ENCODE measurements around the gene ITPKB. TPM values are rescaled to one million over a fixed set of nuclear protein-coding genes. Genes with fewer than 3 reads are reported as not detected.

Gene ITPKB
- total and polyA plus RNA-seq, 2 of the 13 experiments (the other 11 are each of a cell fraction or from before 2014, with no cell fraction given) = not detected

DNA sequence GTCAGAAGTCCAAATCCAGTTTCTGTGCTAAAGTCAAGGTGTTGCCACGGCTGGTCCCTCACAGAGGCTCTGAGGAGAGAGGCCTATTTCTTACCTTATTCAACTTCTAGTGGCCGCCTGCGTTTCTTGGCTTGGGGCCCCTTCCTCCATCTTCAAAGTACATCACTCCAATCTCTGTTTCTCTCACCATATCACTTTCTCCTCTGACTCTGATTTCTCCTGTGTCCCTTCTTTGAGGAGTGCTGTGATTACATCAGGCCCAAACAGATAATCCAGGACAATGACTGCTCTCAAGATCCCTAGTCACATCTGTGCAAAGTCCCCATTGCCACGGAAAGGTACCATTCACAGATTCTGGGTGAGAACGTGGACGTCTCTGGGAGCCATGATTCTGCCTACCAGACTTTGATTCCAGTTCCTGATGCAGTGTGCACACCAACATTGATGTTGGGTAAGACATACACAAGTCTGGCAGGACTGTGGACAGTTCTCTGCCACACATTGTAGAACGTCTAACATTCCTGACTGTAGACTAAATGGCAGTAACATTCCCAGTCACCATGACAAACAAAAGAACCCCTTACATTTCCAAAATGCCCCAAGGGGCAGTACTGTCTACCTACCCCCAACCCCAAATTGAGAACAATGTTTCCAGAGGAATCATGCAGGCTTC lies 43.0 kb upstream of the ITPKB start (continued):
- TF ChIP-seq, protein P1, sequence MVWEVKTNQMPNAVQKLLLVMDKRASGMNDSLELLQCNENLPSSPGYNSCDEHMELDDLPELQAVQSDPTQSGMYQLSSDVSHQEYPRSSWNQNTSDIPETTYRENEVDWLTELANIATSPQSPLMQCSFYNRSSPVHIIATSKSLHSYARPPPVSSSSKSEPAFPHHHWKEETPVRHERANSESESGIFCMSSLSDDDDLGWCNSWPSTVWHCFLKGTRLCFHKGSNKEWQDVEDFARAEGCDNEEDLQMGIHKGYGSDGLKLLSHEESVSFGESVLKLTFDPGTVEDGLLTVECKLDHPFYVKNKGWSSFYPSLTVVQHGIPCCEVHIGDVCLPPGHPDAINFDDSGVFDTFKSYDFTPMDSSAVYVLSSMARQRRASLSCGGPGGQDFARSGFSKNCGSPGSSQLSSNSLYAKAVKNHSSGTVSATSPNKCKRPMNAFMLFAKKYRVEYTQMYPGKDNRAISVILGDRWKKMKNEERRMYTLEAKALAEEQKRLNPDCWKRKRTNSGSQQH (CRISPR knock-in tag; IDR thresholded peaks at IDR 0.05; ENCODE audit: low read depth) = no peak

DNA sequence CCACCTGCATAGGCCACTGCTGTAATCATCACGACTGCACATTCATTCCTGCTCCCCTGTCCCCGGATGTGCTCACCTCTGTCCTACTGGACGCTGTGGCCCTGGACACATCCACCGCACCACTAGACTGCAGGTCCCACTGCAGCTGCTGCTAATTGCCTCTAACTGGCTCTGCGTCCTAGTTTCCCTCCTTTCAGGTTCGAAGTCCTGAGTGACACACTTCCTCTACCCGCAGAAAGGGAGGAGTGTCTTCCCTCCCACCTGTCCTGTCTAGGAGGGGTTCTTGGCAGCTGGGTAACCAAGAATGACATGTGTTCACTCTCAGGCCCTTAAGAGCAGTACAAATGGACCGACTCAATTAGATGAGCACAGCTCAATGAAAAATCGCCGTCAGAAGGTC lies 40.5 kb upstream of the ITPKB start:
- Histone ChIP-seq H3K27me3 (ENCODE audit: control insufficient read depth in 1 of 2, insufficient read depth in 2 of 2, low read length in 2 of 2) (peaks cover 2 to 32% of the 10 kb centered on the region in 2 experiments; a peak in 4 of 5 replicates), H3K27ac (ENCODE audit: extremely low read length, insufficient read depth, low read length) (no peak overlapping the region), H3K4me2 (ENCODE audit: low read depth, low read length) (no peak overlapping the region), H3K36me3 (replicated peaks in 1 of 2; ENCODE audit: control insufficient read depth in 1 of 2, insufficient read depth in 2 of 2, low read length in 2 of 2) (no peaks in the 10 kb centered on the region), H3K4me3 (replicated peaks in 1 of 3; ENCODE audit: insufficient read depth in 1 of 3, low read depth in 2 of 3, low read length in 3 of 3) (no peak overlapping the region), H3K4me1 (ENCODE audit: insufficient read depth, low read length) (no peaks in the 10 kb centered on the region), H3K9me3 (ENCODE audit: low read length) (no peaks in the 10 kb centered on the region), H3K9ac (ENCODE audit: insufficient read depth, low read depth, low read length) (no peak overlapping the region), H3K79me2 (ENCODE audit: insufficient read depth, low read length) (no peaks in the 10 kb centered on the region), H4K20me1 (ENCODE audit: insufficient read depth, low read length) (no peaks in the 10 kb centered on the region), H2AFZ (ENCODE audit: low read length) (no peak overlapping the region)
- DNase-seq (ENCODE audit: low spot score) (no peak), FAIRE-seq (no peak), ATAC-seq (no peak; the same call in 2 of the 3 replicates)
- in situ Hi-C loops (cut with HindIII; ENCODE audit: extremely low pct_ligation_motif_present, low pct_unique_long_range_greater_than_20kb) = no loop called here
- WGBS (ENCODE audit: low lambda C conversion rate) = 0% methylated on average over 4 of the region's 10 CpGs
- CTCF ChIA-PET (ENCODE audit: low intra/inter-chr PET ratio, low total read pairs) = no interaction called here
- no TSS peak for BruUV-seq (replicated peaks)
- intact Hi-C loops (cut with micrococcal nuclease; ENCODE audit: unreplicated experiment) = no loop called here
- POLR2A ChIA-PET = no interaction called here
- no peak for TF ChIP-seq ZNF430 (CRISPR knock-in tag; IDR thresholded peaks at IDR 0.05)
- no peak for TF ChIP-seq ZNF883 (CRISPR knock-in tag; IDR thresholded peaks at IDR 0.05; ENCODE audit: not compliant biosample characterization)
- TF ChIP-seq CHD4 (IDR thresholded peaks at IDR 0.05; ENCODE audit: borderline replicate concordance, low read length) = no peak
- no peak for TF ChIP-seq SP4 (CRISPR knock-in tag; IDR thresholded peaks at IDR 0.05)
- TF ChIP-seq MAFK (conservative IDR thresholded peaks at IDR 0.05 in 1 of 2, IDR thresholded peaks at IDR 0.05 in 1 of 2; ENCODE audit: low read length in 2 of 2) = no peak
- no peak for TF ChIP-seq ADNP (CRISPR knock-in tag; IDR thresholded peaks at IDR 0.05)
- TF ChIP-seq KLF12 (CRISPR knock-in tag; IDR thresholded peaks at IDR 0.05; ENCODE audit: borderline replicate concordance) = no peak
- TF ChIP-seq PRPF4 (IDR thresholded peaks at IDR 0.05; ENCODE audit: low read depth, low read length, poor library complexity, severe bottlenecking) = no peak
- TF ChIP-seq, protein P2, sequence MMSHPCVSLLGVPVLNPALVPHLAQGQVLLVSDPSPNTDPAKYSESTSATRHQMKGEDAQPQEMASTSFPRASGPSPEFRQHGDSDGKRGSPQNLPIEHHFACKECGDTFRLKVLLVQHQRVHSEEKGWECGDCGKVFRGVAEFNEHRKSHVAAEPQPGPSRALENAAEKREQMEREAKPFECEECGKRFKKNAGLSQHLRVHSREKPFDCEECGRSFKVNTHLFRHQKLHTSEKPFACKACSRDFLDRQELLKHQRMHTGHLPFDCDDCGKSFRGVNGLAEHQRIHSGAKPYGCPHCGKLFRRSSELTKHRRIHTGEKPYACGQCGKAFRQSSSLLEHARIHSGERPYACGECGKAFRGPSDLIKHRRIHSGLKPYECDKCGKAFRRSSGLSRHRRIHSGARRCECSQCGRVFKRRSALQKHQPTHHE (CRISPR knock-in tag; IDR thresholded peaks at IDR 0.05; ENCODE audit: borderline replicate concordance) = no peak
- no peak for TF ChIP-seq DPF2 (CRISPR knock-in tag; IDR thresholded peaks at IDR 0.05; ENCODE audit: borderline replicate concordance, low read depth)
- TF ChIP-seq TRAFD1 (CRISPR knock-in tag; IDR thresholded peaks at IDR 0.05; ENCODE audit: borderline replicate concordance) = no peak
- TF ChIP-seq ZNF768 (CRISPR knock-in tag; IDR thresholded peaks at IDR 0.05) = no peak
- no peak for TF ChIP-seq ZFAT (CRISPR knock-in tag; conservative IDR thresholded peaks at IDR 0.05)
- TF ChIP-seq CAMTA2 (CRISPR knock-in tag; IDR thresholded peaks at IDR 0.05; ENCODE audit: borderline replicate concordance) = no peak
- TF ChIP-seq THAP8 (CRISPR knock-in tag; IDR thresholded peaks at IDR 0.05; ENCODE audit: borderline replicate concordance) = no peak
